Stimulated activated CD4-positive, alpha-beta T cell treated with anti-CD3 and anti-CD28 coated beads, Interleukin-15, amount 100 ng/mL, for 48 hours (primary cell): ENCODE data around the gene TALDO1.
"Not testable (repeated sequence)": the region's sequence is repeated elsewhere in the genome, so short reads cannot be mapped to it uniquely, and the experiment has no call there.

Experiments
- DNase-seq, 2 donors: peaks; one replicate each; pipeline ENCODE4 v3.0.0-alpha.2; 2020; ENCODE audit warnings: low read depth in 2 of 2

The TALDO1 gene

GRCh38 chr11:719214-720016 lies 27.8 kb upstream of the TALDO1 start:
- no peak for DNase-seq

- DNase-seq = no peak
Observed at GRCh38 chr11:720017-720641, 27.1 kb upstream of the TALDO1 start.

GRCh38 chr11:720642-721246 lies 26.5 kb upstream of the TALDO1 start:
- DNase-seq = peak in 1 of 2 donors; percentile 50

- DNase-seq = no peak
Observed at GRCh38 chr11:721247-721740, 26.0 kb upstream of the TALDO1 start.

- peak in 1 of 2 donors; percentile 41 for DNase-seq
Observed at GRCh38 chr11:721741-722345, 25.4 kb upstream of the TALDO1 start.

- no peak for DNase-seq
Observed at GRCh38 chr11:722346-722811, 24.9 kb upstream of the TALDO1 start.

- peak in 1 of 2 donors; percentile 38 for DNase-seq
Observed at GRCh38 chr11:723120-723883, 24.0 kb upstream of the TALDO1 start.

GRCh38 chr11:724049-724777 lies 23.1 kb upstream of the TALDO1 start:
- DNase-seq = no peak

- no peak for DNase-seq
Observed at GRCh38 chr11:724778-725386, 22.4 kb upstream of the TALDO1 start.

GRCh38 chr11:725624-726202 lies 21.6 kb upstream of the TALDO1 start:
- no peak for DNase-seq

GRCh38 chr11:726278-727220 lies 20.7 kb upstream of the TALDO1 start:
- DNase-seq = peak in 1 of 2 donors; percentile 37

- no peak for DNase-seq
Observed at GRCh38 chr11:727281-727701, 20.0 kb upstream of the TALDO1 start.

- DNase-seq = peak; percentile 58 to 79
Observed at GRCh38 chr11:727859-728748, 19.2 kb upstream of the TALDO1 start.

GRCh38 chr11:728901-729491 lies 18.3 kb upstream of the TALDO1 start:
- DNase-seq = no peak

- DNase-seq = no peak
Observed at GRCh38 chr11:729492-730074, 17.7 kb upstream of the TALDO1 start.

- DNase-seq = no peak
Observed at GRCh38 chr11:733072-733471, 14.2 kb upstream of the TALDO1 start.

- not testable (repeated sequence) for DNase-seq
Observed at GRCh38 chr11:734541-734940, 12.7 kb upstream of the TALDO1 start.
